GM12878 (cell line): ENCODE data around the gene RBBP5. TPM values are rescaled to one million over a fixed set of nuclear protein-coding genes. Genes with fewer than 3 reads are reported as not detected.

Experiments
- ATAC-seq: fragments of 200-7000 bp; cut with Tn5 transposase; 3 replicates; pipeline ENCODE4 v1.9.1; 2020; ENCODE audit warnings: mild to moderate bottlenecking, moderate library complexity
- BruUV-seq: library from RNA; stranded (reverse); fragments of 400-500 nt; replicated peaks from 2 replicates; lab custom pipeline; 2021; lab: Mats Ljungman, UMichigan
- CTCF ChIA-PET: fragments of 300-600 bp; sonication (Branson Sonifier 250); formaldehyde crosslinking; extraction: SDS; loops from one replicate; lab custom pipeline; 2021; ENCODE audit warnings: inconsistent platforms; lab: Yijun Ruan, JAX
- POLR2A ChIA-PET: fragments of 350-600 bp; formaldehyde crosslinking; extraction: SDS; loops from one replicate; lab custom pipeline; 2021; ENCODE audit warnings: inconsistent platforms; lab: Charles Lee
- RAD21 ChIA-PET: fragments of 300-600 bp; sonication (Branson Sonifier 250); formaldehyde crosslinking; loops from one replicate; lab custom pipeline; 2023; ENCODE audit warnings: antibody characterized with exemption; ENCODE audit not compliant: unreplicated experiment; lab: Charles Lee
- SMC1A ChIA-PET: fragments of 300-600 bp; sonication (Branson Sonifier 250); formaldehyde crosslinking; loops from one replicate; lab custom pipeline; 2023; ENCODE audit not compliant: unreplicated experiment, uncharacterized antibody; lab: Charles Lee
- DNase-seq: peaks from one replicate; pipeline ENCODE4 v3.0.0-alpha.2; 2011; ENCODE audit warnings: low read depth, low spot score
- FAIRE-seq: peaks from 3 replicates; lab custom pipeline; 2011; peaks lifted over from hg19 to GRCh38; lab: Jason Lieb, UNC
- H2AFZ ChIP-seq: 2 replicates; pipeline ENCODE4 v1.6.0; 2011; ENCODE audit warnings: low read depth, low read length, control low read depth; ENCODE audit not compliant: control insufficient read depth
- H3K27ac ChIP-seq: 2 replicates; pipeline ENCODE4 v1.5.1; 2011; ENCODE audit warnings: control low read depth; ENCODE audit not compliant: control insufficient read depth, insufficient read depth
- H3K27me3 ChIP-seq, 2 experiments: replicated peaks in 1 of 2; 2 replicates each; pipeline versions ENCODE4 v1.6.0 to v1.6.1; 2011; ENCODE audit warnings: low read length in 1 of 2; ENCODE audit not compliant: control insufficient read depth in 2 of 2, insufficient read depth in 2 of 2
- H3K36me3 ChIP-seq, 2 experiments: 2 replicates each; pipeline ENCODE4 v1.5.1; 2011; ENCODE audit warnings: low read length in 1 of 2; ENCODE audit not compliant: control insufficient read depth in 2 of 2, insufficient read depth in 2 of 2
- H3K4me1 ChIP-seq: 2 replicates; pipeline ENCODE4 v1.6.1; 2011; ENCODE audit warnings: mild to moderate bottlenecking, low read length, moderate library complexity, mixed read lengths; ENCODE audit not compliant: control insufficient read depth, insufficient read depth
- H3K4me2 ChIP-seq: 2 replicates; pipeline ENCODE4 v1.6.0; 2011; ENCODE audit warnings: control low read depth; ENCODE audit not compliant: control insufficient read depth, insufficient read depth
- H3K4me3 ChIP-seq: fragments of 200-600 bp; sonication (generic); 2 replicates; pipeline ENCODE4 v1.5.1; 2016
- H3K79me2 ChIP-seq: 2 replicates; pipeline ENCODE4 v1.6.0; 2011; ENCODE audit warnings: low read length; ENCODE audit not compliant: control insufficient read depth, insufficient read depth
- H3K9ac ChIP-seq: 2 replicates; pipeline ENCODE4 v1.8.0; 2011; ENCODE audit warnings: low read length, control low read depth, mixed read lengths; ENCODE audit not compliant: control insufficient read depth, insufficient read depth
- H3K9me3 ChIP-seq: replicated peaks from 3 replicates; pipeline ENCODE4 v1.5.1; 2011; ENCODE audit warnings: mild to moderate bottlenecking, low read length; ENCODE audit not compliant: control insufficient read depth, insufficient read depth
- H4K20me1 ChIP-seq: 2 replicates; pipeline ENCODE4 v1.6.0; 2011; ENCODE audit not compliant: control insufficient read depth, insufficient read depth
- CBX5 ChIP-seq: sonication (generic); IDR thresholded peaks from 2 replicates; pipeline ENCODE4 v1.6.1; 2016; ENCODE audit warnings: low read depth, moderate library complexity, mild to moderate bottlenecking, inconsistent platforms
- CREM ChIP-seq: IDR thresholded peaks from 2 replicates; pipeline ENCODE4 v1.6.1; 2014; ENCODE audit warnings: antibody characterized with exemption, low read depth
- GABPA ChIP-seq: IDR thresholded peaks from 2 replicates; pipeline ENCODE4 v1.6.1; 2014; ENCODE audit warnings: antibody characterized with exemption, low read depth, mild to moderate bottlenecking, inconsistent platforms
- HCFC1 ChIP-seq: fragments of 150-350 bp; IDR thresholded peaks from 2 replicates; pipeline ENCODE4 v1.6.1; 2014; ENCODE audit warnings: low read length
- JUNB ChIP-seq: IDR thresholded peaks from 2 replicates; pipeline ENCODE4 v1.6.1; 2016; ENCODE audit warnings: antibody characterized with exemption, mild to moderate bottlenecking
- JUND ChIP-seq: IDR thresholded peaks from 2 replicates; pipeline ENCODE4 v1.6.1; 2012; ENCODE audit warnings: low read depth, mild to moderate bottlenecking, low read length, improper control_type of control experiment, moderate library complexity
- NBN ChIP-seq: fragments of 450-650 bp; IDR thresholded peaks from 2 replicates; pipeline ENCODE4 v1.6.1; 2016
- NFIC ChIP-seq: IDR thresholded peaks from 2 replicates; pipeline ENCODE4 v1.6.1; 2012; ENCODE audit warnings: low read depth, mild to moderate bottlenecking, inconsistent platforms, low read length, moderate library complexity
- NR2F1 ChIP-seq: fragments of 450-650 bp; conservative IDR thresholded peaks from 2 replicates; pipeline ENCODE4 v1.6.1; 2017; ENCODE audit warnings: mild to moderate bottlenecking
- POLR2AphosphoS2 ChIP-seq: IDR thresholded peaks from 2 replicates; pipeline ENCODE4 v1.6.1; 2011; ENCODE audit warnings: low read depth, mild to moderate bottlenecking, low read length, improper control_type of control experiment, moderate library complexity
- POLR2AphosphoS5 ChIP-seq: IDR thresholded peaks from 2 replicates; pipeline ENCODE4 v1.6.1; 2011; ENCODE audit warnings: mild to moderate bottlenecking, low read length, inconsistent platforms
- RAD51 ChIP-seq: fragments of 450-650 bp; IDR thresholded peaks from 2 replicates; pipeline ENCODE4 v1.6.1; 2016; ENCODE audit warnings: moderate library complexity, mild to moderate bottlenecking, inconsistent platforms
- SMAD5 ChIP-seq: IDR thresholded peaks from 2 replicates; pipeline ENCODE4 v1.6.1; 2016; ENCODE audit warnings: antibody characterized with exemption, low read depth
- SMARCA5 ChIP-seq: fragments of 450-650 bp; IDR thresholded peaks from 2 replicates; pipeline ENCODE4 v1.6.1; 2017; ENCODE audit warnings: mild to moderate bottlenecking
- USF1 ChIP-seq: IDR thresholded peaks from 2 replicates; pipeline ENCODE4 v1.6.1; 2011; ENCODE audit warnings: borderline replicate concordance, low read depth, mild to moderate bottlenecking, moderate library complexity, mixed read lengths, low read length; ENCODE audit not compliant: insufficient read depth; ENCODE audit errors: extremely low read length
- YBX1 ChIP-seq: fragments of 450-650 bp; IDR thresholded peaks from 2 replicates; pipeline ENCODE4 v1.6.1; 2016; ENCODE audit warnings: antibody characterized with exemption
- YY1 ChIP-seq: IDR thresholded peaks from 2 replicates; pipeline ENCODE4 v1.6.1; 2011; ENCODE audit warnings: low read depth, mild to moderate bottlenecking, low read length
- ZNF207 ChIP-seq: fragments of 450-650 bp; IDR thresholded peaks from 2 replicates; pipeline ENCODE4 v1.6.1; 2014; ENCODE audit warnings: antibody characterized with exemption, mild to moderate bottlenecking, borderline replicate concordance
- ZNF217 ChIP-seq: fragments of 450-650 bp; IDR thresholded peaks from 2 replicates; pipeline ENCODE4 v1.6.1; 2017; ENCODE audit warnings: antibody characterized with exemption, mild to moderate bottlenecking
- WGBS: methylation state at CpG from one replicate; pipeline ENCODE4 v1.1.6; 2016; ENCODE audit warnings: low lambda C conversion rate; ENCODE audit not compliant: insufficient replicate concordance, insufficient coverage; ENCODE audit errors: missing lambda C conversion rate; 5-methylcytosine and 5-hydroxymethylcytosine counted together
- in situ Hi-C: fragments of 300-500 bp; cut with MboI; formaldehyde crosslinking; loops from 9 replicates; pipeline ENCODE4 v1.14.3; 2018; ENCODE audit warnings: mixed read lengths
- intact Hi-C: fragments of 100-400 bp; cut with micrococcal nuclease; formaldehyde crosslinking; loops from one replicate; pipeline ENCODE4 v1.14.2; 2022; ENCODE audit not compliant: unreplicated experiment
- polyA plus RNA-seq, 11 experiments: library from polyadenylated mRNA; depleted of rRNA in 4 of 11; unstranded in 6 of 11; stranded (reverse) in 5 of 11; fragments of >200 nt; fragmentation: Nextera tagmentation in 4 of 11; fragmentation: Illumina TruSeq in 1 of 11; extraction: Ambion mirVana in 4 of 11; extraction: Trizol in 1 of 11; gene quantifications; 1 replicate in 1 of 11; 2 replicates in 10 of 11; pipeline versions ENCODE4 v1.2.1 to v1.2.3, GENCODE V29; 2011 to 2016; ENCODE audit warnings: inconsistent platforms in 2 of 11, missing spikeins in 2 of 11, low read depth in 1 of 11
- total RNA-seq, 4 experiments: library from RNA; depleted of rRNA in 3 of 4; stranded (reverse); fragments of >200 nt in 3 of 4; fragmentation: Illumina TruSeq in 1 of 4; extraction: Trizol in 1 of 4; gene quantifications; 2 replicates each; pipeline versions ENCODE4 v1.2.1 to v1.2.3, GENCODE V29; 2013 to 2021
- TF ChIP-seq, protein P1 (sequence below): fragments of 450-650 bp; IDR thresholded peaks from 2 replicates; pipeline ENCODE4 v1.6.1; 2017; ENCODE audit warnings: mild to moderate bottlenecking

RBBP5 gene
- total and polyA plus RNA-seq, 10 of the 15 experiments (the other 5 are each of a cell fraction or from before 2014, with no cell fraction given) = 10.0 to 20.6 (median 14.8) TPM

GRCh38 chr1:205076245-205076761 lies 45.5 kb downstream of the RBBP5 start (continued):
- no peak for TF ChIP-seq ZNF217
- no peak for TF ChIP-seq HCFC1
- no peak for TF ChIP-seq SMAD5
- TF ChIP-seq CREM = no peak
- no peak for TF ChIP-seq YY1
- TF ChIP-seq POLR2AphosphoS5 = no peak

DNA sequence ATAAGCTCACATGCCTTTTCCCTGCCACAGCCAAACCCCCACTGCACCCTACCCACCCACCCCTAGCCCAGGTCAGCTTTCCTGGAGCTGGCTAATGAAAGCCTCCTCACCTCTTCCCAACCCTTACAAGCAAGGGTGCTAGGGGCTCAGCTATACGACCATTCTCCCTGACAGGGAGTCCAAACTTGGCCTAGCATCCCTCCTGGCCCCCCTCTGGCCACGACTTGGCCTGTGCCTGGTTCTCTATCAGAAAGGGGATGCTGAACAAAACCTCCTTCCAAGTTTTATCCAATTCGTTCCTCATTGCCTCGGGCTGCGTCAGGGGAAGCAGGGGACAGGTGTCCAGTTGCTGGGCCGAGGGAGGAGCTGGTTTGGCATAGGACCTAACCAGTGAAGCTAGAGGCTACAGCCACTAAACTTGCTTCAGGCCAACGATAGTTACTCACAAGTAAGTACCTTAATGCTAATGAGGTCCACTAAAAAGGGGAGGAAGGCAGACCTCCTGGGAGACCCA lies 46.1 kb downstream of the RBBP5 start:
- ChIA-PET RAD21 (interaction anchor here (0.9 to 1.1 kb wide), 2 partner anchors 14 to 254 kb away, joined by 3 read pairs; no protein-coding TSS in a partner anchor), SMC1A (interaction anchor here (1.2 kb wide), 1 partner anchor 168 kb away, joined by 3 read pairs; no protein-coding TSS in a partner anchor), POLR2A (no interaction called here), CTCF (interaction anchor here (0.7 to 8.9 kb wide), 4 partner anchors 14 to 98 kb away, joined by 3 to 65 read pairs (median 3); no protein-coding TSS in a partner anchor)
- no peaks in the 10 kb centered on the region for H3K79me2 ChIP-seq
- H3K9me3 ChIP-seq = no peaks in the 10 kb centered on the region
- H3K4me3 ChIP-seq = no peak overlapping the region
- DNase-seq = no peak
- H4K20me1 ChIP-seq = no peaks in the 10 kb centered on the region
- no peaks in the 10 kb centered on the region for H3K4me1 ChIP-seq
- TF ChIP-seq SMARCA5 (no peak), JUNB (no peak), ZNF207 (no peak), RAD51 (no peak), YBX1 (no peak), HCFC1 (no peak), NR2F1 (no peak), POLR2AphosphoS2 (no peak), USF1 (no peak), SMAD5 (no peak), NBN (no peak), CBX5 (no peak), GABPA (no peak), JUND (no peak), NFIC (no peak), YY1 (no peak)
- TF ChIP-seq, protein P1, sequence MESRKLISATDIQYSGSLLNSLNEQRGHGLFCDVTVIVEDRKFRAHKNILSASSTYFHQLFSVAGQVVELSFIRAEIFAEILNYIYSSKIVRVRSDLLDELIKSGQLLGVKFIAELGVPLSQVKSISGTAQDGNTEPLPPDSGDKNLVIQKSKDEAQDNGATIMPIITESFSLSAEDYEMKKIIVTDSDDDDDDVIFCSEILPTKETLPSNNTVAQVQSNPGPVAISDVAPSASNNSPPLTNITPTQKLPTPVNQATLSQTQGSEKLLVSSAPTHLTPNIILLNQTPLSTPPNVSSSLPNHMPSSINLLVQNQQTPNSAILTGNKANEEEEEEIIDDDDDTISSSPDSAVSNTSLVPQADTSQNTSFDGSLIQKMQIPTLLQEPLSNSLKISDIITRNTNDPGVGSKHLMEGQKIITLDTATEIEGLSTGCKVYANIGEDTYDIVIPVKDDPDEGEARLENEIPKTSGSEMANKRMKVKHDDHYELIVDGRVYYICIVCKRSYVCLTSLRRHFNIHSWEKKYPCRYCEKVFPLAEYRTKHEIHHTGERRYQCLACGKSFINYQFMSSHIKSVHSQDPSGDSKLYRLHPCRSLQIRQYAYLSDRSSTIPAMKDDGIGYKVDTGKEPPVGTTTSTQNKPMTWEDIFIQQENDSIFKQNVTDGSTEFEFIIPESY = no peak
- no peak overlapping the region for H2AFZ ChIP-seq
- H3K4me2 ChIP-seq = no peak overlapping the region
- no peak for FAIRE-seq
- H3K36me3 ChIP-seq = no peaks in the 10 kb centered on the region
- no peak for ATAC-seq
- no peak overlapping the region for H3K9ac ChIP-seq
- in situ Hi-C loops = no loop called here
- intact Hi-C loops = no loop called here
- no peaks in the 10 kb centered on the region for H3K27me3 ChIP-seq
- no peak overlapping the region for H3K27ac ChIP-seq
- WGBS = 11% methylated on average over 7 of the region's 7 CpGs
- no TSS peak for BruUV-seq
